ENCODE measurements around the gene WNK1. TPM values are rescaled to one million over a fixed set of nuclear protein-coding genes. Genes with fewer than 3 reads are reported as not detected.

The WNK1 gene
- total RNA-seq, 4 donors from 2014 or later = 222 to 407 (median 322) TPM

DNA sequence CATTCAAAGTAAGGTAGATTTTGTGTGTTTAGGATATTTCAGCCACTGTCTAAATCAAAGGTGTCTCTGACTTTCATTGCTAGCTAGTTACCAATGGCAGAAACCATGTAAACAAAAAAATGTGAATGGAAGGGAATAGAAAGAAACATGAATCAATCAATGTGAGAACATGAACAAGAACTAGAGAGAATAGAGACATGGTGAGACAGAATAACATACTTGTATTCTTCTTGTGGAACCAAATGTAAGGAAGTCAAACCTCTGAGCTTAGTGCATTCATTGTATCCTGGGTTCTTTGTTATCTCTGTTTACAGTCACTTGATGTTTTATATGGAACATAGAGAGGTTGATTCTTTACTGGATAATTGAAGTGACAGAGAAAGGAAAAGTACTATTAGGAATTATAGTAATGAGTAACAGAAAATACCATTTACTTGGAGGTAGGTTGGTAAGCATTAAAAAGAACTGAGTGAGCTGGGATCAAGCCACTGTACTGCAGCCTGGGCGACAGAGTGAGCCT is 2.6 kb upstream of the WNK1 start:
- ATAC-seq (ENCODE audit: low FRiP score) = no peak
- TF ChIP-seq CTCF (IDR thresholded peaks at IDR 0.05) = no peak

GRCh38 chr12:750366-751191 is 1.8 kb upstream of the WNK1 start:
- DNase-seq (ENCODE audit: low spot score) (no peak), ATAC-seq (ENCODE audit: low FRiP score) (no peak)
- TF ChIP-seq CTCF (IDR thresholded peaks at IDR 0.05) = no peak

More for the DNA sequence above, 2.6 kb upstream of the WNK1 start:
- DNase-seq (ENCODE audit: low spot score) = no peak

GRCh38 chr12:751192-751998 is 984 bp upstream of the WNK1 start:
- DNase-seq (ENCODE audit: low spot score) (peak; percentile 67), ATAC-seq (ENCODE audit: low FRiP score) (peak; percentile 81)
- TF ChIP-seq CTCF (IDR thresholded peaks at IDR 0.05) = peak in 1 of 3 donors; percentile 37

GRCh38 chr12:752695-753610 is 574 bp downstream of the WNK1 start:
- TF ChIP-seq CTCF (IDR thresholded peaks at IDR 0.05) = no peak
- ATAC-seq (ENCODE audit: low FRiP score) (peak; percentile 32), DNase-seq (ENCODE audit: low spot score) (no peak)

DNA sequence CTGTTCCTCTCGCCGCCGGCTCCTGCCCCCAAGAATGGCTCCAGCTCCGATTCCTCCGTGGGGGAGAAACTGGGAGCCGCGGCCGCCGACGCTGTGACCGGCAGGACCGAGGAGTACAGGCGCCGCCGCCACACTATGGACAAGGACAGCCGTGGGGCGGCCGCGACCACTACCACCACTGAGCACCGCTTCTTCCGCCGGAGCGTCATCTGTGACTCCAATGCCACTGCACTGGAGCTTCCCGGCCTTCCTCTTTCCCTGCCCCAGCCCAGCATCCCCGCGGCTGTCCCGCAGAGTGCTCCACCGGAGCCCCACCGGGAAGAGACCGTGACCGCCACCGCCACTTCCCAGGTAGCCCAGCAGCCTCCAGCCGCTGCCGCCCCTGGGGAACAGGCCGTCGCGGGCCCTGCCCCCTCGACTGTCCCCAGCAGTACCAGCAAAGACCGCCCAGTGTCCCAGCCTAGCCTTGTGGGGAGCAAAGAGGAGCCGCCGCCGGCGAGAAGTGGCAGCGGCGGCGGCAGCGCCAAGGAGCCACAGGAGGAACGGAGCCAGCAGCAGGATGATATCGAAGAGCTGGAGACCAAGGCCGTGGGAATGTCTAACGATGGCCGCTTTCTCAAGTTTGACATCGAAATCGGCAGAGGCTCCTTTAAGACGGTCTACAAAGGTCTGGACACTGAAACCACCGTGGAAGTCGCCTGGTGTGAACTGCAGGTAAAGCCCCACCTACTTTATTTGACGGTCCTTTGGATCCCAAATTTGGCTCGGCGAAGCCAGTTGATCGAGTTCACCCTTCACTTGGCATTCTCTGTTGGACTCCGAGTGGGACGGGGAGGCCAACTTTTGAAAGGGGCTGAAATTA is 1.5 kb downstream of the WNK1 start:
- DNase-seq (ENCODE audit: low spot score) (no peak), ATAC-seq (ENCODE audit: low FRiP score) (no peak)
- TF ChIP-seq CTCF (IDR thresholded peaks at IDR 0.05) = no peak

GRCh38 chr12:754473-754820 is 2.1 kb downstream of the WNK1 start:
- TF ChIP-seq CTCF (IDR thresholded peaks at IDR 0.05) = no peak
- no peak for DNase-seq (ENCODE audit: low spot score)

More at GRCh38 chr12:754473-754820, 2.1 kb downstream of the WNK1 start:
- ATAC-seq (ENCODE audit: low FRiP score) = no peak
